ENCODE results near the gene PARD3B.

DNA sequence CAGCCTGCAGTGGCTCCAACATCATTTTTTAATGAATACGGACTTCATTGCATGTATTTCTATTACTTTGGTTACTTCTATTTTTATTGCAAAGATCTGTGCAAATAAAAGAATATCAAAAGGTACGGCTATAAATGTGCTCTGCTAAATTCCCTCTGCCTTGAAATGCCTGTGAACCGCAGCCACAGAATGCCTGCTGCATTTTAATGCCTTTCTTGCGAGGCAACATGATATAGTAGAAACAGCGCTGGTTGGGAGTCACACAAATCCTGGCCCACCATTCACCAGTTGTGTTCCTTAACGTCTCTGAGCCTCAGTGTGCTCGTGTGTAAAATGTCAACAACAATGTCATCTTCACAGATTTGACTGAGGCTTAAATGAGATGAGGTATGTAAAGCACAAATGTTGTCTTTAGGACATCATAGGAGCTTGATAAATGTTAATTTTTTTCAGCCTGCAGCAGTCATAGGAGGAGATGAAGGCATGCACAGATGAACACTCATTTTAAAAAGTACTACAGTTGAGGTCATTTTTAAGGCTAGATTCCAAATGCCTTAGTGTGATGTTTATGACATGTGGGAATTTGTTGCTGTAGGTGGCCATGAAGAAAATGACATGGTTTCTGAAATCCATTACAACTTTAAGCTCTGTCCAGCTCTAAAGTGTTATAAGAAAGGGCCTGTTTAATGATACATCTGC is 949.4 kb downstream of the PARD3B start:
- TF ChIP-seq CTCF (IDR thresholded peaks at IDR 0.05) (no peak), POLR2AphosphoS5 (IDR thresholded peaks at IDR 0.05) (no peak), POLR2A (IDR thresholded peaks at IDR 0.05) (no peak)

Data from prostate gland (tissue), 2 donors.